ENCODE results near the gene TMEM248. TPM values are rescaled to one million over a fixed set of nuclear protein-coding genes. Genes with fewer than 3 reads are reported as not detected.
"Not testable (repeated sequence)": the region's sequence is repeated elsewhere in the genome, so short reads cannot be mapped to it uniquely, and the experiment has no call there.

The TMEM248 gene, protein sequence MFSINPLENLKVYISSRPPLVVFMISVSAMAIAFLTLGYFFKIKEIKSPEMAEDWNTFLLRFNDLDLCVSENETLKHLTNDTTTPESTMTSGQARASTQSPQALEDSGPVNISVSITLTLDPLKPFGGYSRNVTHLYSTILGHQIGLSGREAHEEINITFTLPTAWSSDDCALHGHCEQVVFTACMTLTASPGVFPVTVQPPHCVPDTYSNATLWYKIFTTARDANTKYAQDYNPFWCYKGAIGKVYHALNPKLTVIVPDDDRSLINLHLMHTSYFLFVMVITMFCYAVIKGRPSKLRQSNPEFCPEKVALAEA
- 97.2 and 97.9 TPM in 2 replicates for total RNA-seq (2014; rRNA removed; shearing (Covaris generic))

DNA sequence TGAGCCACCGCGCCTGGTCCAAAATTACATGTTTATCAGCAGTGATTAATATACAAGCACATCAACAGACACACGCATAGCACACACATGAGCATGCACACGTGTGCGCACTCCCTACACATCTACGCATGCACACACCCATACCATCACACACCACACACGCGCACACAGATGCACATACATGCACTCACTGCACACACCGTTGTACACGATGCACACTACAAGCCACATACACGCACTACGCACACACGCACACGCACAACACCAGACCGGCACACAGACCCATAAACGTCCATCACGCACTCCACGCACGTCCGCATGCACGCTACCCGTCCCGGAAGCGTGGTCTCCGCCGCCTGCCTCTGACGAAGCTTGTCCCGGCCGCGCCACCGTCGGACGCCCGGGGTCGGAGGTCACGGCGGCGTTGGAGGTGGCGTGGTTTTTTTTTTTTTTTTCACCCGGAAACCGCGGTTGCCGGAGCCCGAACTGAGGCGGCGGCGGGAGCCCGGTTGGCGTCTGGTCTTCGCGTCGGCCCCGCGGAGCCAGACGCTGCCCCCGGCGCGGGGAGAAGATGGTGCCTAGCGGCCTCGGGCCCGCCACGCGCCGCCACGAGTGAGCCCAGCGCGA is at the start of gene TMEM248:
TMEM248 (plus strand) TSS at position 457 of the 627 bp plus-strand sequence. CDS start 20,641 bp downstream, outside the sequence.
- Histone ChIP-seq H3K27ac (peak within 1 kb of the TSS; percentile 63), H3K27me3 (replicated peaks) (no peaks in the 10 kb centered on the region), H3K4me3 (peak within 1 kb of the TSS; percentile 81), H3K36me3 (peaks cover 30% of the 10 kb centered on the region), H3K9me3 (replicated peaks) (no peaks in the 10 kb centered on the region), H3K4me1 (replicated peaks) (peaks cover 11% of the 10 kb centered on the region)
- DNase-seq (ENCODE audit: low read depth in 1 of 2, low spot score in 2 of 2), result peak; percentile 80 to 87

DNA sequence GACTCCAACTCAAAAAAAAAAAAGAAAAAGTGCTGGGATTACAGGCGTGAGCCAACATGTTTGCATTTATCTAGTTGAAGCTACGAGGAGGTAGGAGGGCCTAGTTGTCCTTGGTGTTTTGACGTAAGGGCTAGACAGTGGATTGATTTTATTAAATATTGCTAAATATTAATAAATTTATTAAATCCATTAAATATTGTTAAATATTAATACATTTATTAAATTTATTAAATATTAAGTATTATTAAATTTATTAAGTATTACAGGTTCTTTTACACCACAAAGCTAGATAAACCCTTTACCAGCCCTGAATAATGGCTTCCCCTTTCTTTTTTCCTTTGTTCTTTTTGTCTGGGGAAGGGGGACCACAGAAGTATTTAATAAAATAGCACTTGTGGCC is 47.5 kb upstream of the TMEM248 start:
- no peak for DNase-seq (ENCODE audit: low read depth in 1 of 2, low spot score in 2 of 2)
- no peaks in the 10 kb centered on the region for H3K36me3 ChIP-seq
- peaks cover 11% of the 10 kb centered on the region for H3K4me1 ChIP-seq (replicated peaks)
- H3K4me3 ChIP-seq, result no peak overlapping the region
- no peaks in the 10 kb centered on the region for H3K27me3 ChIP-seq (replicated peaks)
- no peak overlapping the region for H3K27ac ChIP-seq
- H3K9me3 ChIP-seq (replicated peaks), result no peaks in the 10 kb centered on the region

GRCh38 chr7:66877577-66878300 is 43.3 kb upstream of the TMEM248 start:
- Histone ChIP-seq H3K27ac (peak overlapping the region; percentile 52), H3K36me3 (no peaks in the 10 kb centered on the region), H3K9me3 (replicated peaks) (no peaks in the 10 kb centered on the region), H3K4me3 (no peak overlapping the region), H3K4me1 (replicated peaks) (peaks cover 17% of the 10 kb centered on the region), H3K27me3 (replicated peaks) (no peaks in the 10 kb centered on the region)
- peak in 1 of 2 experiments; percentile 41 for DNase-seq (ENCODE audit: low read depth in 1 of 2, low spot score in 2 of 2)

- H3K4me3 ChIP-seq; H3K27ac ChIP-seq; H3K36me3 ChIP-seq; DNase-seq (ENCODE audit: low read depth in 1 of 2, low spot score in 2 of 2); H3K27me3 ChIP-seq (replicated peaks); H3K9me3 ChIP-seq (replicated peaks): not testable (repeated sequence)
- H3K4me1 ChIP-seq (replicated peaks), result peaks cover 17% of the 10 kb centered on the region
Observed at GRCh38 chr7:66878301-66878685, 42.7 kb upstream of the TMEM248 start.

GRCh38 chr7:66880053-66880452 is 41.0 kb upstream of the TMEM248 start:
- Histone ChIP-seq H3K9me3 (replicated peaks) (no peaks in the 10 kb centered on the region), H3K27ac (no peak overlapping the region), H3K36me3 (no peaks in the 10 kb centered on the region; the same call in 1 of the 2 replicates), H3K27me3 (replicated peaks) (no peaks in the 10 kb centered on the region), H3K4me1 (replicated peaks) (peaks cover 21% of the 10 kb centered on the region), H3K4me3 (no peak overlapping the region)
- no peak for DNase-seq (ENCODE audit: low read depth in 1 of 2, low spot score in 2 of 2)

DNA sequence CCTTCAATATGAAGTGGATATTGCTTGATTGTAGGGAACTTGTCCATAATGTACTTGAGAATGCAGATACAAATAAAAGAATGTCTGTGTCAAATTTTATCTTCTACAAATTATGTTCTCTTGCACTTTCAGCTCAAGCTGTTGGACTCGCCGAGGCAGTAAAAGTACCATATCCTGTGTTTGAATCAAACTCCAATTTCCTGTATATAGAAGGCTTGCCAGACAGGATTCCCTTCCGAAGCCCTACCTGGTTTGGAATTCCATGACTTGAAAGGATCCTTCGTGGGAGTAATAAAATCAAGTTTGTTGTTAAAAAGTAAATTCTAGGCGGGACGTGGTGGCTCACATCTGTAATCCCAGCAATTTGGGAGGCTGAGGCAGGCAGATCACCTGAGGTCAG is 40.4 kb upstream of the TMEM248 start:
- H3K4me3 ChIP-seq; H3K9me3 ChIP-seq (replicated peaks); H3K27ac ChIP-seq; H3K27me3 ChIP-seq (replicated peaks); DNase-seq (ENCODE audit: low read depth in 1 of 2, low spot score in 2 of 2); H3K36me3 ChIP-seq: not testable (repeated sequence)
- peaks cover 21% of the 10 kb centered on the region for H3K4me1 ChIP-seq (replicated peaks)

- Histone ChIP-seq H3K4me3 (no peak overlapping the region), H3K9me3 (replicated peaks) (no peaks in the 10 kb centered on the region), H3K27ac (no peak overlapping the region), H3K36me3 (no peaks in the 10 kb centered on the region; the same call in 1 of the 2 replicates), H3K27me3 (replicated peaks) (no peaks in the 10 kb centered on the region), H3K4me1 (replicated peaks) (peaks cover 10% of the 10 kb centered on the region)
- no peak for DNase-seq (ENCODE audit: low read depth in 1 of 2, low spot score in 2 of 2)
Observed at GRCh38 chr7:66883716-66884115, 37.3 kb upstream of the TMEM248 start.

- not testable (repeated sequence) for DNase-seq (ENCODE audit: low read depth in 1 of 2, low spot score in 2 of 2); H3K27me3 ChIP-seq (replicated peaks)
Observed at GRCh38 chr7:66884556-66884955, 36.5 kb upstream of the TMEM248 start.

DNA sequence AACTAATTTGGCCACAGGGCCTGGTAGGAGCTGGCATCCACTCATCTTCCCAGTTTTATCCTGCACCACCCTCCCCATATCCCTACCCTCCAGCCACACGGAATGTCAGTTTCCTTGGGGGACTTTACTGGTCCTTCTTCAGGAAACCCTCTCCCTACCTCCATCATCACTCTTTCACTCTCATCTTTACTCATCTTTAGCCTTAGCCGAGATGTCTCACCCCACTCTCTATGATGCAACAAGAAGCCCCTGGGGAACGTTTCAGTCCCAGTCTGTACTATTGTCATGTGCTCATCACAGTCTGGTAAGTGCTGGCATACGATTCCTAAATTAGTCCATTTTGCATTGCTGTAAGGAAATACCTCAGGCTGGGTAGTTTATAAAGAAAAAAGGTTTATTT is 34.9 kb upstream of the TMEM248 start:
- no peak for DNase-seq (ENCODE audit: low read depth in 1 of 2, low spot score in 2 of 2)
- H3K27ac ChIP-seq, result no peak overlapping the region
- H3K27me3 ChIP-seq (replicated peaks), result no peaks in the 10 kb centered on the region
- H3K9me3 ChIP-seq (replicated peaks), result no peaks in the 10 kb centered on the region
- H3K36me3 ChIP-seq, result no peaks in the 10 kb centered on the region; the same call in 1 of the 2 replicates
- H3K4me3 ChIP-seq, result no peak overlapping the region
- H3K4me1 ChIP-seq (replicated peaks), result peaks cover 10% of the 10 kb centered on the region

More at GRCh38 chr7:66884556-66884955, 36.5 kb upstream of the TMEM248 start:
- H3K4me3 ChIP-seq; H3K4me1 ChIP-seq (replicated peaks); H3K36me3 ChIP-seq; H3K27ac ChIP-seq; H3K9me3 ChIP-seq (replicated peaks): not testable (repeated sequence)

DNA sequence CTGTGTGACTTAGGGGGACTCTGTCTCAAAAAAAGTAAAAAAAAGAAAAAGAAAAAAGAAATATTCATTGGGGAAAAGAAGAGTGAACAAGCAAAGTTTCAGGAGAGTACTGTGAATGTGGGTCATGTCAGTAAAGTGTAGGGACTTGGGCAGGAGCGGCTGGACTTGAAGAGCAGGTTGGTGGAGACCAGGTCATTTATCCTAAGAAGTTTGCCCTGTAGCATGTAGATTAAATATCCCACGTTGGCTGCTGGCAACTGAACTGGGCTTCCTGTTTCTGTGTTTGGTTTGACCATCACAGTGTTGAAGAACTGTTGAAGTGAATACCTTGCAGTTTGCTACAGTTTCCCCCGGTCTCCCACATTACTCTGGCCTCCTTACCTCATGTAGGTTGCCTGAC is 32.8 kb upstream of the TMEM248 start:
- H3K4me1 ChIP-seq (replicated peaks); DNase-seq (ENCODE audit: low read depth in 1 of 2, low spot score in 2 of 2); H3K36me3 ChIP-seq; H3K9me3 ChIP-seq (replicated peaks); H3K4me3 ChIP-seq; H3K27ac ChIP-seq; H3K27me3 ChIP-seq (replicated peaks): not testable (repeated sequence)

- Histone ChIP-seq H3K9me3 (replicated peaks) (no peaks in the 10 kb centered on the region), H3K27me3 (replicated peaks) (no peaks in the 10 kb centered on the region), H3K4me1 (replicated peaks) (no peaks in the 10 kb centered on the region), H3K36me3 (no peaks in the 10 kb centered on the region), H3K4me3 (no peak overlapping the region), H3K27ac (no peak overlapping the region)
- peak in 1 of 2 experiments; percentile 18 for DNase-seq (ENCODE audit: low read depth in 1 of 2, low spot score in 2 of 2)
Observed at GRCh38 chr7:66894463-66895080, 26.5 kb upstream of the TMEM248 start.

GRCh38 chr7:66896441-66896840 is 24.6 kb upstream of the TMEM248 start:
- Histone ChIP-seq H3K4me1 (replicated peaks) (no peaks in the 10 kb centered on the region), H3K9me3 (replicated peaks) (no peaks in the 10 kb centered on the region), H3K27me3 (replicated peaks) (no peaks in the 10 kb centered on the region), H3K4me3 (no peak overlapping the region), H3K36me3 (no peaks in the 10 kb centered on the region), H3K27ac (no peak overlapping the region)
- DNase-seq (ENCODE audit: low read depth in 1 of 2, low spot score in 2 of 2), result no peak

DNA sequence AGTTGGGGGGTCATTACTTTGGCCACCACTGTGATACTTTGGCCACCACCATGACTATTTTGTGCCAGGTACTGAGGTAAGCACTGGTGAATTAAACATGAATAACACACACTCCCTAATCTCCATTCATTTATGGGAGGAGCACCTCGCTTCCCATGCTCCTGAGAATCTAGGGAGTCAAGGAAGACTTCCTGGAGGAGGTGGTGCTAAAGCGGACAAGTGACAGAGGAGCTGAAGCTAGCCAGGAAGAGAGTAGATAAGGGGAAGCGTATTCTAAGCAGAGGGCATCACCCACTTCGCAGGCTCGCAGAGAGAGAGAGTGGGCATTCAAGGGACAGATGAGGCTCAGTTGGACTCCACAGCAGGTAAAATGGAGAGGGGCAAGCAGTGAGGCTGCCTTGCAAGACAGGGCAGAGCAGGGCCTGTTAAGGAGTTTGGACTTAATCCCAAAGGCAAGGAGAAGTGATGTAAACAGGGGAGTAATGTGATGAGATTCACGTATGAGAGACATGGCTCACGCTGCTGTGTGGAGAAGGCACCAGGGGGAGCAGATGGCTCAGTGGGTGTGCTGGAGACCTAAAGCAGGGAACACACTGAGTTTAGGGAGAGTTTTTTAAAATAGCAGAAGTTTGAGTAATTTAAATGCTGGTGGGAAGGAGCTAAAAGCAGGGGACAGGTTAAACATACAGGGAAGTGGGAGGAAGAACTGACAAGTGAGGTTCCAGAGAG is 21.3 kb upstream of the TMEM248 start:
- DNase-seq (ENCODE audit: low read depth in 1 of 2, low spot score in 2 of 2), result no peak

More for the DNA sequence above, 21.3 kb upstream of the TMEM248 start:
- no peak overlapping the region for H3K27ac ChIP-seq
- no peaks in the 10 kb centered on the region for H3K4me1 ChIP-seq (replicated peaks)
- H3K36me3 ChIP-seq, result no peaks in the 10 kb centered on the region
- H3K27me3 ChIP-seq (replicated peaks), result no peaks in the 10 kb centered on the region
- H3K9me3 ChIP-seq (replicated peaks), result no peaks in the 10 kb centered on the region
- no peak overlapping the region for H3K4me3 ChIP-seq
